ACC112 (cell line): ENCODE measurements around the gene PLIN5.
"Not testable (repeated sequence)": the region's sequence is repeated elsewhere in the genome, so short reads cannot be mapped to it uniquely, and the experiment has no call there.

ENCODE experiments used
- H2AFZ ChIP-seq: fragments of 200-600 bp; sonication (generic); one replicate; pipeline ENCODE4 v1.6.0; 2017; ENCODE audit warnings: antibody characterized with exemption, low read length; ENCODE audit not compliant: unreplicated experiment
- H3K27ac ChIP-seq: fragments of 200-600 bp; sonication (generic); 2 replicates; pipeline ENCODE4 v1.5.1; 2014; ENCODE audit warnings: low read depth, mild to moderate bottlenecking, antibody characterized with exemption, low read length, moderate library complexity
- H3K27me3 ChIP-seq: fragments of 200-600 bp; sonication (generic); 2 replicates; pipeline ENCODE4 v1.6.1; 2014; ENCODE audit warnings: mild to moderate bottlenecking, antibody characterized with exemption, low read length, moderate library complexity, mixed read lengths; ENCODE audit not compliant: insufficient read depth
- H3K36me3 ChIP-seq: fragments of 200-600 bp; sonication (generic); 2 replicates; pipeline ENCODE4 v1.6.1; 2016; ENCODE audit warnings: mild to moderate bottlenecking, antibody characterized with exemption, low read length, moderate library complexity, mixed read lengths; ENCODE audit not compliant: insufficient read depth
- H3K4me1 ChIP-seq: fragments of 200-600 bp; sonication (generic); one replicate; pipeline ENCODE4 v1.6.1; 2016; ENCODE audit warnings: low read length, mixed read lengths; ENCODE audit not compliant: insufficient read depth, unreplicated experiment, control insufficient read depth
- H3K4me3 ChIP-seq: fragments of 200-600 bp; sonication (generic); 2 replicates; pipeline ENCODE4 v1.5.1; 2014; ENCODE audit warnings: mild to moderate bottlenecking, low read depth, low read length
- H3K79me2 ChIP-seq: fragments of 200-600 bp; sonication (generic); one replicate; pipeline ENCODE4 v1.6.0; 2016; ENCODE audit warnings: low read length; ENCODE audit not compliant: control insufficient read depth, unreplicated experiment, insufficient read depth

The PLIN5 gene

GRCh38 chr19:4528843-4529242, 6.2 kb downstream of the PLIN5 start:
- H3K27me3 ChIP-seq, result no peaks in the 10 kb centered on the region
- H3K27ac ChIP-seq, result no peak overlapping the region
- no peaks in the 10 kb centered on the region for H3K4me1 ChIP-seq
- H2AFZ ChIP-seq, result no peak overlapping the region
- H3K36me3 ChIP-seq, result no peaks in the 10 kb centered on the region
- no peak overlapping the region for H3K4me3 ChIP-seq
- H3K79me2 ChIP-seq, result no peaks in the 10 kb centered on the region

GRCh38 chr19:4527377-4527776, 7.6 kb downstream of the PLIN5 start:
- H3K4me3 ChIP-seq, H3K27me3 ChIP-seq, H3K36me3 ChIP-seq, H2AFZ ChIP-seq, H3K4me1 ChIP-seq, H3K27ac ChIP-seq, H3K79me2 ChIP-seq: not testable (repeated sequence)

- H3K27me3 ChIP-seq, result no peaks in the 10 kb centered on the region
- H3K27ac ChIP-seq, result no peak overlapping the region
- H3K36me3 ChIP-seq, result no peaks in the 10 kb centered on the region
- H3K4me3 ChIP-seq, result no peak overlapping the region
- no peak overlapping the region for H2AFZ ChIP-seq
- H3K4me1 ChIP-seq, result peaks cover 16% of the 10 kb centered on the region
- H3K79me2 ChIP-seq, result no peaks in the 10 kb centered on the region
These were observed 9.4 kb downstream of the PLIN5 start for GRCh38 chr19:4525563-4526002.

- Histone ChIP-seq H3K4me1 (peaks cover 16% of the 10 kb centered on the region), H3K27ac (no peak overlapping the region), H2AFZ (no peak overlapping the region), H3K4me3 (no peak overlapping the region), H3K27me3 (no peaks in the 10 kb centered on the region), H3K79me2 (no peaks in the 10 kb centered on the region), H3K36me3 (no peaks in the 10 kb centered on the region)
These were observed 10.0 kb downstream of the PLIN5 start for GRCh38 chr19:4524808-4525562.

- Histone ChIP-seq H3K27ac (no peak overlapping the region), H3K79me2 (no peaks in the 10 kb centered on the region), H2AFZ (no peak overlapping the region), H3K4me3 (no peak overlapping the region), H3K27me3 (no peaks in the 10 kb centered on the region), H3K4me1 (peaks cover 17% of the 10 kb centered on the region), H3K36me3 (no peaks in the 10 kb centered on the region)
These were observed 11.5 kb downstream of the PLIN5 start for GRCh38 chr19:4523306-4524110.

- Histone ChIP-seq H3K4me1 (peaks cover 21% of the 10 kb centered on the region), H3K27me3 (no peaks in the 10 kb centered on the region), H2AFZ (no peak overlapping the region), H3K4me3 (no peak overlapping the region), H3K36me3 (no peaks in the 10 kb centered on the region), H3K27ac (no peak overlapping the region), H3K79me2 (no peaks in the 10 kb centered on the region)
These were observed 12.6 kb downstream of the PLIN5 start for GRCh38 chr19:4522291-4523002.

GRCh38 chr19:4521888-4522242, 13.2 kb downstream of the PLIN5 start:
- Histone ChIP-seq H3K27me3 (no peaks in the 10 kb centered on the region), H3K36me3 (no peaks in the 10 kb centered on the region), H3K4me3 (no peak overlapping the region), H3K4me1 (peaks cover 21% of the 10 kb centered on the region), H2AFZ (no peak overlapping the region), H3K27ac (no peak overlapping the region), H3K79me2 (no peaks in the 10 kb centered on the region)

- Histone ChIP-seq H3K27me3 (no peaks in the 10 kb centered on the region), H3K36me3 (no peaks in the 10 kb centered on the region), H3K4me3 (no peak overlapping the region), H2AFZ (no peak overlapping the region), H3K27ac (no peak overlapping the region), H3K4me1 (peaks cover 21% of the 10 kb centered on the region), H3K79me2 (no peaks in the 10 kb centered on the region)
These were observed 13.7 kb downstream of the PLIN5 start for GRCh38 chr19:4521170-4521887.

GRCh38 chr19:4519521-4520277, 15.3 kb downstream of the PLIN5 start:
- Histone ChIP-seq H3K27ac (no peak overlapping the region), H3K79me2 (no peaks in the 10 kb centered on the region)

GRCh38 chr19:4519172-4519496, 15.9 kb downstream of the PLIN5 start:
- no peak overlapping the region for H3K27ac ChIP-seq
- no peaks in the 10 kb centered on the region for H3K27me3 ChIP-seq
- H2AFZ ChIP-seq, result no peak overlapping the region
- peaks cover 21% of the 10 kb centered on the region for H3K4me1 ChIP-seq
- H3K36me3 ChIP-seq, result no peaks in the 10 kb centered on the region
- H3K79me2 ChIP-seq, result no peaks in the 10 kb centered on the region
- H3K4me3 ChIP-seq, result no peak overlapping the region

More at GRCh38 chr19:4519521-4520277, 15.3 kb downstream of the PLIN5 start:
- Histone ChIP-seq H3K4me3 (no peak overlapping the region), H3K36me3 (no peaks in the 10 kb centered on the region), H3K27me3 (no peaks in the 10 kb centered on the region), H3K4me1 (peaks cover 21% of the 10 kb centered on the region), H2AFZ (no peak overlapping the region)
